ENCODE measurements around the gene ZNF664.

GRCh38 chr12:124047045-124047566 lies 74.1 kb downstream of the ZNF664 start:
- TF ChIP-seq POLR2A (IDR thresholded peaks at IDR 0.05) (no peak), CTCF (IDR thresholded peaks at IDR 0.05) (no peak)
